ENCODE measurements around the gene ATP1B2.
"Not testable (repeated sequence)": the region's sequence is repeated elsewhere in the genome, so short reads cannot be mapped to it uniquely, and the experiment has no call there.

Gene ATP1B2

GRCh38 chr17:7650509-7651096 lies at the start of gene ATP1B2:
Gene ATP1B2 (plus strand): TSS chr17:7650926. CDS start chr17:7651519, 593 bp downstream.
- peak; percentile 46 to 64 (median 54) for DNase-seq (ENCODE audit: low read depth in 4 of 4, low spot score in 1 of 4)

- DNase-seq (ENCODE audit: low read depth in 4 of 4, low spot score in 1 of 4): no peak
Measured at GRCh38 chr17:7606280-7606679, 44.4 kb upstream of the ATP1B2 start.

GRCh38 chr17:7610641-7611040 lies 40.1 kb upstream of the ATP1B2 start:
- no peak for DNase-seq (ENCODE audit: low read depth in 4 of 4, low spot score in 1 of 4)

GRCh38 chr17:7611635-7612293 lies 39.0 kb upstream of the ATP1B2 start:
- DNase-seq (ENCODE audit: low read depth in 4 of 4, low spot score in 1 of 4): no peak

- no peak for DNase-seq (ENCODE audit: low read depth in 4 of 4, low spot score in 1 of 4)
Measured at GRCh38 chr17:7612294-7612640, 38.5 kb upstream of the ATP1B2 start.

- DNase-seq (ENCODE audit: low read depth in 4 of 4, low spot score in 1 of 4): no peak
Measured at GRCh38 chr17:7613769-7614424, 36.8 kb upstream of the ATP1B2 start.

GRCh38 chr17:7614425-7615264 lies 36.1 kb upstream of the ATP1B2 start, which contains the start of gene FXR2:
Gene FXR2 (minus strand): TSS chr17:7614897. CDS start chr17:7614532, 365 bp downstream.
- DNase-seq (ENCODE audit: low read depth in 4 of 4, low spot score in 1 of 4): peak; percentile 94 to 100 (median 97)

GRCh38 chr17:7615265-7615747 lies 35.4 kb upstream of the ATP1B2 start:
- no peak for DNase-seq (ENCODE audit: low read depth in 4 of 4, low spot score in 1 of 4)

GRCh38 chr17:7618608-7619007 lies 32.1 kb upstream of the ATP1B2 start:
- DNase-seq (ENCODE audit: low read depth in 4 of 4, low spot score in 1 of 4): no peak

GRCh38 chr17:7620835-7621234 lies 29.9 kb upstream of the ATP1B2 start:
- no peak for DNase-seq (ENCODE audit: low read depth in 4 of 4, low spot score in 1 of 4)

- no peak for DNase-seq (ENCODE audit: low read depth in 4 of 4, low spot score in 1 of 4)
Measured at GRCh38 chr17:7623661-7624060, 27.1 kb upstream of the ATP1B2 start.

GRCh38 chr17:7625749-7626148 lies 25.0 kb upstream of the ATP1B2 start:
- DNase-seq (ENCODE audit: low read depth in 4 of 4, low spot score in 1 of 4): not testable (repeated sequence)

GRCh38 chr17:7626307-7626706 lies 24.4 kb upstream of the ATP1B2 start:
- no peak for DNase-seq (ENCODE audit: low read depth in 4 of 4, low spot score in 1 of 4)

GRCh38 chr17:7626956-7627249 lies 23.8 kb upstream of the ATP1B2 start:
- DNase-seq (ENCODE audit: low read depth in 4 of 4, low spot score in 1 of 4): no peak

- peak; percentile 58 to 82 (median 65) for DNase-seq (ENCODE audit: low read depth in 4 of 4, low spot score in 1 of 4)
Measured at GRCh38 chr17:7627250-7628121, 23.2 kb upstream of the ATP1B2 start, which contains the start of gene SAT2. Gene SAT2 (minus strand): TSS chr17:7627821. CDS start chr17:7627635, 186 bp downstream.

- no peak for DNase-seq (ENCODE audit: low read depth in 4 of 4, low spot score in 1 of 4)
Measured at GRCh38 chr17:7629939-7630571, 20.7 kb upstream of the ATP1B2 start, which contains the start of gene SHBG. Gene SHBG (plus strand): TSS chr17:7630135. CDS start chr17:7630173, 38 bp downstream.

GRCh38 chr17:7631398-7632380 lies 19.0 kb upstream of the ATP1B2 start:
- DNase-seq (ENCODE audit: low read depth in 4 of 4, low spot score in 1 of 4): no peak

- no peak for DNase-seq (ENCODE audit: low read depth in 4 of 4, low spot score in 1 of 4)
Measured at GRCh38 chr17:7632492-7632894, 18.2 kb upstream of the ATP1B2 start.

GRCh38 chr17:7633093-7633492 lies 17.6 kb upstream of the ATP1B2 start:
- no peak for DNase-seq (ENCODE audit: low read depth in 4 of 4, low spot score in 1 of 4)
